ENCODE results near the gene MAEL.

The MAEL gene

DNA sequence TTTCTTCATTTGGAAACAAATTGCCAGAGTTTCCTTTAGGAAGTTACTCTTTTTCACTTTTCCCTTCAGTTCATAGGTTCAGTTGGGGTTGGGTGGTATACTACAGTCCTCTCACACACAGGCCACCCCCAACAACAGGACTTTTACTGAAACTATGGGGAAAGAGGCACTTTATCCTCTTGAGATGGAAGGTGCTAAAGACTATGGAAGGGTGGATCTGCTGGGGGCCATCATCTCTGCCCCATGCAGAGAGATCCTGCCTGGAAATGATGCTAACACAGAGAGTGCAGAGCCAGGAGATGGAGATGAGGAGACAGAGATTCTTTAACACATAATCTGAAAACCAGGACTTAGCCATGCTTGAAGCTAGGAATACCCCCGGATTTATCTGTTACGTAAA, 38.0 kb upstream of the MAEL start:
- DNase-seq (ENCODE audit: low read depth, low spot score) = no peak
- H3K4me3 ChIP-seq (ENCODE audit: low read depth, low read length) = no peak overlapping the region
- TF ChIP-seq, protein P1, sequence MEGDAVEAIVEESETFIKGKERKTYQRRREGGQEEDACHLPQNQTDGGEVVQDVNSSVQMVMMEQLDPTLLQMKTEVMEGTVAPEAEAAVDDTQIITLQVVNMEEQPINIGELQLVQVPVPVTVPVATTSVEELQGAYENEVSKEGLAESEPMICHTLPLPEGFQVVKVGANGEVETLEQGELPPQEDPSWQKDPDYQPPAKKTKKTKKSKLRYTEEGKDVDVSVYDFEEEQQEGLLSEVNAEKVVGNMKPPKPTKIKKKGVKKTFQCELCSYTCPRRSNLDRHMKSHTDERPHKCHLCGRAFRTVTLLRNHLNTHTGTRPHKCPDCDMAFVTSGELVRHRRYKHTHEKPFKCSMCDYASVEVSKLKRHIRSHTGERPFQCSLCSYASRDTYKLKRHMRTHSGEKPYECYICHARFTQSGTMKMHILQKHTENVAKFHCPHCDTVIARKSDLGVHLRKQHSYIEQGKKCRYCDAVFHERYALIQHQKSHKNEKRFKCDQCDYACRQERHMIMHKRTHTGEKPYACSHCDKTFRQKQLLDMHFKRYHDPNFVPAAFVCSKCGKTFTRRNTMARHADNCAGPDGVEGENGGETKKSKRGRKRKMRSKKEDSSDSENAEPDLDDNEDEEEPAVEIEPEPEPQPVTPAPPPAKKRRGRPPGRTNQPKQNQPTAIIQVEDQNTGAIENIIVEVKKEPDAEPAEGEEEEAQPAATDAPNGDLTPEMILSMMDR (IDR thresholded peaks at IDR 0.05; ENCODE audit: low read depth, low read length) = no peak
- in situ Hi-C loops (cut with HindIII; ENCODE audit: low sequenced_read_pairs) = no loop called here

DNA sequence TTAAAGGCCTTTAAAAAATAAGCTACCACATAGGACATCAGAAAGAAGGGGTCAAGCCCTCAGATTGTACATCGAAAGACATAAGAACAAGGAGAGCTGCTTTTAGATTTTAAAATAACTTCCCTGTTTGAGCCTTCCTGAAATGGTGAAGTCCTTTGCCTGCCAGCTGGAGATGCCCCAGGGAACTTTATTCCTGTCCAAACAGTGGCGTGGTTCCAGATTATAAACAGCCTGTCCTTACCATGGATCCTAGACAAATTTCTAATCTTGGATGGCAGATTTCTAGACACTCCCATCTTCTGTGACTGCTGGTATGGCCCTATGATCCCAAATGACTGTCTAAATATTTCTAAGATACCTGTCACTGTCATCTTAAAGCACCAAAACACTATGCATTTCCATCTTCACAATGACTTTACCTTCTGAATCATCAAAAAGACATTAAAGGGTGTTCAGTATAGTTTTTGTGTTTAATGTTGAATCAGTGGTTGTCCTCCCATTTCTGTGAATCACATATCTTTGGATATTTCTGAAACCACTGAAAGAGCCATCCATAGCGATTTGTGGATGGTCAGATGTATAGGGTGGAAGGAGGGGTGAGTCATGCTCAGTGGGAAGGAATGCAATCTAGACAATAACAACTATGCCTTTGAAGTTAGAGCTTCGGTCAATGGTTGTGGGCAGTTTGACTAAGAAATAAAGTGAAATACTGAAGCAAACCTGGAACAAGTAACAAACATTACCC, 36.9 kb upstream of the MAEL start:
- peak; percentile 96 for DNase-seq (ENCODE audit: low read depth, low spot score)
- no peak overlapping the region for H3K4me3 ChIP-seq (ENCODE audit: low read depth, low read length)
- in situ Hi-C loops (cut with HindIII; ENCODE audit: low sequenced_read_pairs) = no loop called here
- TF ChIP-seq, protein P1 (IDR thresholded peaks at IDR 0.05; ENCODE audit: low read depth, low read length) = no peak

DNA sequence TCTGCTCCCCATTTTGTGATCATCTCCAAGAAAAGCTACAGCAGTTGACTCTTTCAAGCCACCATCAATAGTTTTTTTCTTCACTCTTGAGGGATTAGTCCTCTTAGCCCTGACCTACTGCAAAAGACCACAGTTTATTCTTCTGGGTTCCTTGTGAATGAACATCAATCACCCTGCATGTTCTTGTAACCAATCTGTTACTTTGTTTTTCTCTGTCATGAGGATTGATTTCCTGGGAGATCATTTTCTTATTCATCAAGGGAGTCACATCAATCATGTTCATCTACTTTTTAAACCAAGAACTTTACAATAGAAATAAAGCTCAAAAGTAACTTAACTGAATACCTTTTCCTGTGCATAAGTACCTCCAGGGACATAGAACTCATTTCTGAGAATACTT, 35.6 kb upstream of the MAEL start:
- in situ Hi-C loops (cut with HindIII; ENCODE audit: low sequenced_read_pairs) = no loop called here
- DNase-seq (ENCODE audit: low read depth, low spot score) = no peak
- no peak overlapping the region for H3K4me3 ChIP-seq (ENCODE audit: low read depth, low read length)
- TF ChIP-seq, protein P1 (IDR thresholded peaks at IDR 0.05; ENCODE audit: low read depth, low read length) = no peak

DNA sequence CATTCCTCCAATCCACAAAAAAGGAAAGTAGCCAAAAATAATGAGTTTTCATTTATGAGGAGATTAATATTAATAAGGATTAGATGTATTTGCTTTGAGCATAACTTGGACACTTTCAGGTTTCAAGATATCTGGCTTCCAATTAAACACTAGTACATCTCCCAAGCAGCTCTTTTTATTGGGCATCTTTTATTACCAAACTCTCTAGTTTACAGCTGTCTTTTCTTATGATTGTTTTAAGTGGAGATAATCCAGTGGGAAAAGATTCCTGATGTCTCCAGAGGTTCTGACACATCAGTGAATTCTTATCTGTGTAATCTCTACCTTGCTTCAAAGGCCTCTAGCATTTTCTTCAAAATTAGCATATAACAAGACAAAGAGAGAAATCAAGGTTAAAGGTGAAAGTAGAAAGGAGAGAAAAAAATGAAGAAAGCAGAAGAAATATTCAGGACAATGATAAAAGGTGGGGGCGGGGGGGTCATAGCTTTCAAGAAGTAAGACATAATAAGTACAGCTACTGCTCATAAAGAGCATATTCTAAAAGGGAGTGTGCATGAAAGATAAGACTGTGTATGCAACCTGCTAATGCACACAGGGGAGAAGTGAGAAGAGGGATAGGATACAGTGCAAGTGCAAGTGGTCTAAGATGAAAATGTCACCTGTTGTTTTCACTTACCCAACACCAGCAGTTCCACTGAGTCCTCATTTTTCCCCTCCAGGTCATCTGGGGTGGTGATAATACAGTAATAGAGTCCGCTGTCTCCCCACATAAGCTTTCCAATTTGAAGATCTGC, 32.8 kb upstream of the MAEL start:
- in situ Hi-C loops (cut with HindIII; ENCODE audit: low sequenced_read_pairs) = no loop called here
- no peak for DNase-seq (ENCODE audit: low read depth, low spot score)
- H3K4me3 ChIP-seq (ENCODE audit: low read depth, low read length) = no peak overlapping the region
- TF ChIP-seq, protein P1 (IDR thresholded peaks at IDR 0.05; ENCODE audit: low read depth, low read length) = no peak

DNA sequence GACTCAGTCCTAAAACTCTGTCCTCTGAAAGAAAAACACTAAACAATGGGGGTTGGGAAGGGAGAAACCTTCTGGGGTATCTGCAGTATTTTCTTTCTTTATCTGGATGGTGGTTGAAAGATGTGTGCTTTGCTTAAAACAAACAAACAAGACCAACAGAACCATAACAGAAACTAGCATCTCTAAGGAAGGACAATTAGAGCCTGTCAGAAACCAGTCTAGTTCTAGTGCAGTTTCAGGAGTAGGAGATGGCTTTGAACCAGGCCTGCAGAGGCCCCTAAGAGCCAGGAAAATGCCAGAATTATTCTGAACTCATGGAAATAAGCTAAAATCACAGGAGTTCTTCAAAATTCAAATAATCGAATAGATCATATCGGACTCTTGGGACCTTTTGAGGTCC, 32.2 kb upstream of the MAEL start:
- TF ChIP-seq, protein P1 (IDR thresholded peaks at IDR 0.05; ENCODE audit: low read depth, low read length) = no peak
- no peak overlapping the region for H3K4me3 ChIP-seq (ENCODE audit: low read depth, low read length)
- DNase-seq (ENCODE audit: low read depth, low spot score) = no peak
- in situ Hi-C loops (cut with HindIII; ENCODE audit: low sequenced_read_pairs) = no loop called here

DNA sequence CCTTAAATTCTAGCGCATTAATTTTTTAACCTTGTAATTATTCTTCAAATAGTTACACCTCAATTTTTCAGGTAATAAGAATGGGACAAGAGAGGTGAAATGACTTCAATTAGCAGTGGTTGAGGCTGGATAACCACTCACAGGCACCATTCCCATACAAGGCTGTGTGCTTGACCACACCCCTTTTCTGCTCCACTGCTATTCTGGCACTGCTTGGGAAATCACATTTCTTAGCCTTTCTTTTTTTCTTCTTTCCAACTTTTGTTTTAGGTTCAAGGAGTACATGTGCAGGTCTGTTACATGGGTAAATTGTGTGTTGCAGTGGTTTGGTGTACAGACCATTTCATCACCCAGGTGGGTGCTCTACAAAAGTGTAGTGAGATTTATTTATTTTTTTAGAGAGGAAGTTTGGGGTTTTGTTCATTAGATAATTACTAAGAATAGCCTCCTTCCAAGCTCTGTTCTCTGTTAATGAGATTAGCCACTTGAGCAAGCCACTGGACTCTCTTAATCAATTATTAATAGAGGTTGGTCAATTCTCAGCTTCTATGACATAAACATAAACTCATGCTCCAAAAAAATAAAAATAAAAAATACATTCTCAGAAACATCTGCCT, 28.1 kb upstream of the MAEL start:
- DNase-seq (ENCODE audit: low read depth, low spot score) = no peak
- H3K4me3 ChIP-seq (ENCODE audit: low read depth, low read length) = no peak overlapping the region
- in situ Hi-C loops (cut with HindIII; ENCODE audit: low sequenced_read_pairs) = no loop called here
- TF ChIP-seq, protein P1 (IDR thresholded peaks at IDR 0.05; ENCODE audit: low read depth, low read length) = no peak
